HepG2 (cell line): ENCODE data around the gene SETD1A. TPM values are rescaled to one million over a fixed set of nuclear protein-coding genes. Genes with fewer than 3 reads are reported as not detected.

Source experiments
- ATF1 ChIP-seq: IDR thresholded peaks from 2 replicates; pipeline ENCODE4 v1.6.1; 2016; ENCODE audit warnings: mild to moderate bottlenecking, control low read depth
- FOXO1 ChIP-seq: sonication (generic); formaldehyde crosslinking; IDR thresholded peaks from 2 replicates; pipeline ENCODE4 v1.4.0; 2020; ENCODE audit warnings: missing genetic modification reagents
- HDAC6 ChIP-seq: fragments of 200-600 bp; sonication (generic); IDR thresholded peaks from 2 replicates; pipeline ENCODE4 v1.7.0; 2017; ENCODE audit warnings: mild to moderate bottlenecking, antibody characterized with exemption, low read length, low read depth
- HMG20B ChIP-seq: conservative IDR thresholded peaks from 2 replicates; pipeline ENCODE4 v1.6.1; 2016; ENCODE audit warnings: missing genetic modification reagents, missing compliant biosample characterization
- HNRNPUL1 ChIP-seq: fragments of 200-400 bp; formaldehyde crosslinking; IDR thresholded peaks from 2 replicates; pipeline ENCODE4 v1.6.1; 2017; ENCODE audit warnings: low read depth, mild to moderate bottlenecking, low read length, moderate library complexity
- HOXA5 ChIP-seq: sonication (generic); formaldehyde crosslinking; IDR thresholded peaks from 2 replicates; pipeline ENCODE4 v1.4.0; 2020; ENCODE audit warnings: missing genetic modification reagents
- ISL2 ChIP-seq: sonication (generic); formaldehyde crosslinking; IDR thresholded peaks from 2 replicates; pipeline ENCODE4 v1.5.0; 2020; ENCODE audit warnings: missing genetic modification reagents
- KDM5A ChIP-seq: fragments of 200-600 bp; sonication (generic); IDR thresholded peaks from 2 replicates; pipeline ENCODE4 v1.7.0; 2018; ENCODE audit warnings: antibody characterized with exemption, mild to moderate bottlenecking, low read length, borderline replicate concordance
- MAF1 ChIP-seq: sonication (generic); formaldehyde crosslinking; IDR thresholded peaks from 2 replicates; pipeline ENCODE4 v1.5.0; 2020; ENCODE audit warnings: missing genetic modification reagents, borderline replicate concordance
- NCOA2 ChIP-seq: sonication (generic); formaldehyde crosslinking; IDR thresholded peaks from 2 replicates; pipeline ENCODE4 v1.8.0; 2022; ENCODE audit warnings: inconsistent platforms
- RCOR2 ChIP-seq: IDR thresholded peaks from 2 replicates; pipeline ENCODE4 v1.6.1; 2016; ENCODE audit warnings: missing biosample characterization, missing genetic modification reagents
- RXRA ChIP-seq: sonication (generic); formaldehyde crosslinking; IDR thresholded peaks from 2 replicates; pipeline ENCODE4 v1.5.1; 2020; ENCODE audit warnings: missing genetic modification reagents
- SIN3B ChIP-seq: fragments of 150-350 bp; IDR thresholded peaks from 2 replicates; pipeline ENCODE4 v1.6.1; 2014; ENCODE audit warnings: low read length
- SKI ChIP-seq: fragments of 450-650 bp; IDR thresholded peaks from one replicate; pipeline ENCODE4 v1.6.1; 2018; ENCODE audit warnings: mild to moderate bottlenecking; ENCODE audit not compliant: partially characterized antibody
- TFDP1 ChIP-seq: IDR thresholded peaks from 2 replicates; pipeline ENCODE4 v1.6.1; 2016; ENCODE audit warnings: missing compliant biosample characterization, missing genetic modification reagents, borderline replicate concordance
- ZNF24 ChIP-seq: fragments of 450-650 bp; IDR thresholded peaks from 2 replicates; pipeline ENCODE4 v1.6.1; 2017; ENCODE audit warnings: antibody characterized with exemption, mild to moderate bottlenecking
- ZNF256 ChIP-seq: sonication (generic); formaldehyde crosslinking; conservative IDR thresholded peaks from 2 replicates; pipeline ENCODE4 v1.4.0; 2020; ENCODE audit warnings: missing genetic modification reagents
- ZNF331 ChIP-seq: sonication (generic); formaldehyde crosslinking; IDR thresholded peaks from 2 replicates; pipeline ENCODE4 v1.4.0; 2020; ENCODE audit warnings: missing genetic modification reagents
- ZNF451 ChIP-seq: sonication (generic); formaldehyde crosslinking; IDR thresholded peaks from 2 replicates; pipeline ENCODE4 v1.5.0; 2020; ENCODE audit warnings: mild to moderate bottlenecking, missing genetic modification reagents
- ZNF512B ChIP-seq: sonication (generic); formaldehyde crosslinking; IDR thresholded peaks from 2 replicates; pipeline ENCODE4 v1.5.1; 2020; ENCODE audit warnings: missing genetic modification reagents, mild to moderate bottlenecking, borderline replicate concordance
- ZNF557 ChIP-seq: sonication (generic); formaldehyde crosslinking; IDR thresholded peaks from 2 replicates; pipeline ENCODE4 v1.4.0; 2020; ENCODE audit warnings: missing genetic modification reagents
- ZNF619 ChIP-seq: sonication (generic); formaldehyde crosslinking; IDR thresholded peaks from 2 replicates; pipeline ENCODE4 v1.4.0; 2020; ENCODE audit warnings: mild to moderate bottlenecking, missing genetic modification reagents
- ZNF678 ChIP-seq: sonication (generic); formaldehyde crosslinking; IDR thresholded peaks from 2 replicates; pipeline ENCODE4 v1.4.0; 2020; ENCODE audit warnings: mild to moderate bottlenecking, missing genetic modification reagents
- polyA plus RNA-seq, 8 experiments: library from polyadenylated mRNA; depleted of rRNA in 3 of 8; stranded (reverse) in 7 of 8; unstranded in 1 of 8; fragments of >200 nt; fragmentation: Illumina TruSeq in 4 of 8; extraction: Trizol in 4 of 8; gene quantifications; 2 replicates each; pipeline versions ENCODE4 v1.2.1 to v1.2.3, GENCODE V29; 2011 to 2016; ENCODE audit warnings: low read depth in 4 of 8, missing spikeins in 1 of 8, mixed read lengths in 1 of 8; ENCODE audit not compliant: insufficient read depth in 1 of 8
- total RNA-seq, 5 experiments: library from RNA; depleted of rRNA; stranded (reverse); fragments of >200 nt; fragmentation: Illumina TruSeq; extraction: Trizol; gene quantifications; 2 replicates each; pipeline ENCODE4 v1.2.3, GENCODE V29; 2016; ENCODE audit warnings: low read depth in 1 of 5
- TF ChIP-seq, protein P1 (sequence below): sonication (generic); formaldehyde crosslinking; IDR thresholded peaks from 2 replicates; pipeline ENCODE4 v1.5.1; 2020; ENCODE audit warnings: missing genetic modification reagents, mild to moderate bottlenecking, borderline replicate concordance
- TF ChIP-seq, protein P2 (sequence below): sonication (generic); formaldehyde crosslinking; IDR thresholded peaks from 2 replicates; pipeline ENCODE4 v1.5.1; 2020; ENCODE audit warnings: missing genetic modification reagents, mild to moderate bottlenecking, borderline replicate concordance

Gene SETD1A
- total and polyA plus RNA-seq, 2 of the 13 experiments (the other 11 are each of a cell fraction or from before 2014, with no cell fraction given): 3.8 to 5.6 TPM

GRCh38 chr16:30984669-30985400, 27.3 kb downstream of the SETD1A start, which contains the start of gene HSD3B7 (continued):
- TF ChIP-seq ZNF512B (CRISPR knock-in tag): no peak
- TF ChIP-seq ZNF451 (CRISPR knock-in tag): no peak
- no peak for TF ChIP-seq RCOR2
- TF ChIP-seq HNRNPUL1: no peak
- 0 out of 2 replicates have a peak, but pooled peaks have one; percentile 57 for TF ChIP-seq HMG20B
- 0 out of 2 replicates have a peak, but pooled peaks have one; percentile 13 for TF ChIP-seq SIN3B
- TF ChIP-seq FOXO1 (CRISPR knock-in tag): no peak; the same call in 1 of the 2 replicates
- no peak for TF ChIP-seq HDAC6
- TF ChIP-seq ZNF619 (CRISPR knock-in tag): no peak
- no peak for TF ChIP-seq SKI
- no peak for TF ChIP-seq ZNF557 (CRISPR knock-in tag)
- no peak for TF ChIP-seq TFDP1 (CRISPR knock-in tag)
- TF ChIP-seq HOXA5: peak; percentile 56; the same call in 1 of the 2 replicates
- TF ChIP-seq, protein P1, sequence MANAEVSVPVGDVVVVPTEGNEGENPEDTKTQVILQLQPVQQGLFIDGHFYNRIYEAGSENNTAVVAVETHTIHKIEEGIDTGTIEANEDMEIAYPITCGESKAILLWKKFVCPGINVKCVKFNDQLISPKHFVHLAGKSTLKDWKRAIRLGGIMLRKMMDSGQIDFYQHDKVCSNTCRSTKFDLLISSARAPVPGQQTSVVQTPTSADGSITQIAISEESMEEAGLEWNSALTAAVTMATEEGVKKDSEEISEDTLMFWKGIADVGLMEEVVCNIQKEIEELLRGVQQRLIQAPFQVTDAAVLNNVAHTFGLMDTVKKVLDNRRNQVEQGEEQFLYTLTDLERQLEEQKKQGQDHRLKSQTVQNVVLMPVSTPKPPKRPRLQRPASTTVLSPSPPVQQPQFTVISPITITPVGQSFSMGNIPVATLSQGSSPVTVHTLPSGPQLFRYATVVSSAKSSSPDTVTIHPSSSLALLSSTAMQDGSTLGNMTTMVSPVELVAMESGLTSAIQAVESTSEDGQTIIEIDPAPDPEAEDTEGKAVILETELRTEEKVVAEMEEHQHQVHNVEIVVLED: peak; percentile 61; the same call in 1 of the 2 replicates
- peak; percentile 75 for TF ChIP-seq ISL2
- TF ChIP-seq MAF1 (CRISPR knock-in tag): 0 out of 2 replicates have a peak, but pooled peaks have one; percentile 36
- no peak for TF ChIP-seq ZNF256 (CRISPR knock-in tag)
- TF ChIP-seq NCOA2: peak; percentile 51; the same call in 1 of the 2 replicates
- TF ChIP-seq ZNF331 (CRISPR knock-in tag): peak; percentile 13; the same call in 1 of the 2 replicates
- TF ChIP-seq ZNF24: no peak
- TF ChIP-seq, protein P2, sequence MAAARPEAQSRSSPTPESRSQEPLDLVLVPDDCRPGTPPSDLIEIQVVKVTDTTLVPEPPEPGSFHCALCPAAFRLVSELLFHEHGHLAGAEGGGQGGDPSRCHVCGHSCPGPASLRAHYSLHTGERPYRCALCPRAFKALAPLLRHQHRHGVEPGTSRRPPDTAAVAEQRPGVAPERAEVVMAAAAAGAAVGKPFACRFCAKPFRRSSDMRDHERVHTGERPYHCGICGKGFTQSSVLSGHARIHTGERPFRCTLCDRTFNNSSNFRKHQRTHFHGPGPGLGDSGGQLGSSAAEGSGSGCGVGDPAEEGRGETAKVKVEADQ (CRISPR knock-in tag): 0 out of 2 replicates have a peak, but pooled peaks have one; percentile 12
- TF ChIP-seq RXRA (CRISPR knock-in tag): no peak
- no peak for TF ChIP-seq KDM5A
- no peak for TF ChIP-seq ATF1 (CRISPR knock-in tag)
- TF ChIP-seq ZNF678 (CRISPR knock-in tag): no peak
